Neural progenitor cell (in vitro differentiated cells): Measurements from ENCODE around the gene SFXN2. TPM values are rescaled to one million over a fixed set of nuclear protein-coding genes. Genes with fewer than 3 reads are reported as not detected.

ENCODE experiments used
- DNase-seq: peaks from one replicate; pipeline ENCODE4 v3.0.0-alpha.2; 2016; ENCODE audit warnings: low spot score
- H2AFZ ChIP-seq: fragments of 200-600 bp; sonication (generic); replicated peaks from 2 replicates; pipeline ENCODE4 v1.6.1; 2016; ENCODE audit warnings: antibody characterized with exemption
- H3F3A ChIP-seq: fragments of 200-600 bp; sonication (generic); 2 replicates; pipeline ENCODE4 v1.6.1; 2016; ENCODE audit warnings: antibody characterized with exemption, low read depth
- H3K27ac ChIP-seq: fragments of 200-600 bp; sonication (generic); 2 replicates; pipeline ENCODE4 v1.5.1; 2016; ENCODE audit warnings: mild to moderate bottlenecking
- H3K27me3 ChIP-seq: fragments of 200-600 bp; sonication (generic); 2 replicates; pipeline ENCODE4 v1.6.1; 2016; ENCODE audit warnings: mild to moderate bottlenecking, moderate library complexity
- H3K36me3 ChIP-seq: fragments of 200-600 bp; sonication (generic); 2 replicates; pipeline ENCODE4 v1.5.1; 2016
- H3K4me1 ChIP-seq: fragments of 200-600 bp; sonication (generic); 2 replicates; pipeline ENCODE4 v1.6.1; 2016; ENCODE audit warnings: mixed run types
- H3K4me2 ChIP-seq: fragments of 200-600 bp; sonication (generic); 2 replicates; pipeline ENCODE4 v1.6.1; 2016
- H3K4me3 ChIP-seq: fragments of 200-600 bp; sonication (generic); 2 replicates; pipeline ENCODE4 v1.5.1; 2016
- H3K79me2 ChIP-seq: fragments of 200-600 bp; sonication (generic); 2 replicates; pipeline ENCODE4 v1.6.1; 2016; ENCODE audit warnings: low read depth
- H3K9ac ChIP-seq: fragments of 200-600 bp; sonication (generic); 2 replicates; pipeline ENCODE4 v1.6.1; 2016
- H3K9me3 ChIP-seq: fragments of 200-600 bp; sonication (generic); 2 replicates; pipeline ENCODE4 v1.5.1; 2016; ENCODE audit warnings: low read depth
- H4K20me1 ChIP-seq: fragments of 200-600 bp; sonication (generic); 2 replicates; pipeline ENCODE4 v1.6.1; 2016; ENCODE audit warnings: low read depth
- H3K27ac Mint-ChIP-seq: 3 replicates; pipeline ENCODE4 v1.8.0; 2021; ENCODE audit warnings: mixed read lengths
- H3K27me3 Mint-ChIP-seq: 2 replicates; pipeline ENCODE4 v1.8.0; 2022; ENCODE audit warnings: low read depth, mild to moderate bottlenecking, inconsistent platforms, moderate library complexity, mixed read lengths; ENCODE audit not compliant: insufficient read depth
- H3K36me3 Mint-ChIP-seq: 3 replicates; pipeline ENCODE4 v1.8.0; 2021; ENCODE audit warnings: mixed read lengths
- H3K4me1 Mint-ChIP-seq: 3 replicates; pipeline ENCODE4 v1.8.0; 2021; ENCODE audit warnings: mixed read lengths
- H3K4me3 Mint-ChIP-seq: 3 replicates; pipeline ENCODE4 v1.8.0; 2021; ENCODE audit warnings: mild to moderate bottlenecking, moderate library complexity, mixed read lengths
- H3K9me3 Mint-ChIP-seq: 3 replicates; pipeline ENCODE4 v1.8.0; 2020; ENCODE audit warnings: mixed read lengths
- EZH2 ChIP-seq: fragments of 200-600 bp; sonication (generic); IDR thresholded peaks from 2 replicates; pipeline ENCODE4 v1.6.1; 2017; ENCODE audit warnings: antibody characterized with exemption, mild to moderate bottlenecking, moderate library complexity
- EZH2phosphoT487 ChIP-seq: fragments of 200-600 bp; sonication (generic); IDR thresholded peaks from 2 replicates; pipeline ENCODE4 v1.6.1; 2017; ENCODE audit warnings: antibody characterized with exemption
- total RNA-seq: library from RNA; depleted of rRNA; stranded (reverse); fragments of >200 nt; gene quantifications from 2 replicates; pipeline ENCODE4 v1.2.3, GENCODE V29; 2015; ENCODE audit warnings: low replicate concordance
- TF ChIP-seq, protein P1 (sequence below): fragments of 200-600 bp; sonication (generic); IDR thresholded peaks from 2 replicates; pipeline ENCODE4 v1.5.1; 2017; ENCODE audit warnings: antibody characterized with exemption, mild to moderate bottlenecking

Gene SFXN2
- total RNA-seq, 1 donor from 2014 or later = 6.4 TPM

DNA sequence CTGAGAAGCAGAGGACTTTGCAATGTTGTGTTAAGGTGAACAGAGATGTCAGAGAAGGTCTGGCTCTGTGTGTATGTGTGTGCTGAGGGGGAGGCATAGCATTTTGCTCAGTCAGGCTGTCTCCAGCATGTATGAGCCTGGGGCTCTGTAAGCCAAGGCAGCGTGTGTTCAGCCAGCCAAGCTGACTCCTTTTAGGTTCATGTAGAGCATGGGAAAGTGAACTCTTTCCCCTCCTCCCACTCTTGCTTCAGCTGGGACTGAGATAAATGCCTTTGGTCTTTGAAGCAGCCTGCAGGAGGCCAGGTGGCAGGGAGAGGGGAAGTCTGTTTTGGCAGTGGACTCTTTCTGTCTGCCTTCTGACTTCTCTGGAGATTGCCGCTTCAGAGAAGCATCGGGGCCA, 3.8 kb downstream of the SFXN2 start:
- Histone ChIP-seq H3K9ac (no peak overlapping the region), H3K9me3 (no peaks in the 10 kb centered on the region), H3K27me3 (no peaks in the 10 kb centered on the region), H2AFZ (no peak overlapping the region), H3K4me2 (peak overlapping the region; percentile 60), H3K4me3 (no peak overlapping the region), H3F3A (peaks cover 40% of the 10 kb centered on the region), H3K36me3 (no peaks in the 10 kb centered on the region), H4K20me1 (peaks cover 28% of the 10 kb centered on the region), H3K27ac (no peak overlapping the region), H3K4me1 (peaks cover 26% of the 10 kb centered on the region), H3K79me2 (peaks cover 91% of the 10 kb centered on the region)
- peaks cover 46% of the 10 kb centered on the region for H3K4me1 Mint-ChIP-seq
- DNase-seq = peak; percentile 35
- TF ChIP-seq EZH2 (no peak), EZH2phosphoT487 (no peak)
- TF ChIP-seq, protein P1, sequence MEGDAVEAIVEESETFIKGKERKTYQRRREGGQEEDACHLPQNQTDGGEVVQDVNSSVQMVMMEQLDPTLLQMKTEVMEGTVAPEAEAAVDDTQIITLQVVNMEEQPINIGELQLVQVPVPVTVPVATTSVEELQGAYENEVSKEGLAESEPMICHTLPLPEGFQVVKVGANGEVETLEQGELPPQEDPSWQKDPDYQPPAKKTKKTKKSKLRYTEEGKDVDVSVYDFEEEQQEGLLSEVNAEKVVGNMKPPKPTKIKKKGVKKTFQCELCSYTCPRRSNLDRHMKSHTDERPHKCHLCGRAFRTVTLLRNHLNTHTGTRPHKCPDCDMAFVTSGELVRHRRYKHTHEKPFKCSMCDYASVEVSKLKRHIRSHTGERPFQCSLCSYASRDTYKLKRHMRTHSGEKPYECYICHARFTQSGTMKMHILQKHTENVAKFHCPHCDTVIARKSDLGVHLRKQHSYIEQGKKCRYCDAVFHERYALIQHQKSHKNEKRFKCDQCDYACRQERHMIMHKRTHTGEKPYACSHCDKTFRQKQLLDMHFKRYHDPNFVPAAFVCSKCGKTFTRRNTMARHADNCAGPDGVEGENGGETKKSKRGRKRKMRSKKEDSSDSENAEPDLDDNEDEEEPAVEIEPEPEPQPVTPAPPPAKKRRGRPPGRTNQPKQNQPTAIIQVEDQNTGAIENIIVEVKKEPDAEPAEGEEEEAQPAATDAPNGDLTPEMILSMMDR = no peak
- H3K27ac Mint-ChIP-seq = peak overlapping the region; percentile 51
- no peaks in the 10 kb centered on the region for H3K27me3 Mint-ChIP-seq
- H3K4me3 Mint-ChIP-seq = peak overlapping the region; percentile 65
- peaks cover 10% of the 10 kb centered on the region for H3K36me3 Mint-ChIP-seq
- H3K9me3 Mint-ChIP-seq = no peaks in the 10 kb centered on the region

DNA sequence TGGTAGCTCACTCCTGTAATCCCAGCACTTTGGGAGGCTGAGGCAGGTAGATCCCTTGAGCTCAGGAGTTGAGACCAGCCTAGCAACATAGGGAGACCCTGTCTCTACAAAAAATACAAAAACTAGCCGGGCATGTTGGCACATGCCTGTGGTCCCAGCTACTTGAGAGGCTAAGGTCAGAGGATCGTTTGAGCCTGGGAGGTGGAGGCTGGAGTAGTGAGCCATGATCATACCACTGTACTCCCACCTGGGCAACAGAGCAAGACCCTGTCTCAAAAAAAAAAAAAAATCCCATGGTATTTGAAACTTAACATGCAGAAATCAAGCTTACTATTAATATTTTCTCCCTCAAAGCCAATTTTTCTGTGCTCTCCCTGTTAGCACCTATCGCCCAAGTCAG, 5.9 kb downstream of the SFXN2 start:
- Histone ChIP-seq H3K4me2 (no peak overlapping the region), H3K9ac (no peak overlapping the region), H4K20me1 (peaks cover 30% of the 10 kb centered on the region), H3K36me3 (peaks cover 8% of the 10 kb centered on the region), H3K79me2 (peaks cover 99% of the 10 kb centered on the region), H2AFZ (no peak overlapping the region), H3K27me3 (no peaks in the 10 kb centered on the region), H3K4me1 (peaks cover 23% of the 10 kb centered on the region), H3K9me3 (no peaks in the 10 kb centered on the region), H3F3A (peaks cover 31% of the 10 kb centered on the region), H3K27ac (peak overlapping the region; percentile 45), H3K4me3 (no peak overlapping the region)
- peaks cover 40% of the 10 kb centered on the region for H3K4me1 Mint-ChIP-seq
- TF ChIP-seq EZH2phosphoT487 (no peak), EZH2 (no peak)
- TF ChIP-seq, protein P1 = no peak
- H3K36me3 Mint-ChIP-seq = peaks cover 18% of the 10 kb centered on the region
- no peaks in the 10 kb centered on the region for H3K9me3 Mint-ChIP-seq
- no peak overlapping the region for H3K4me3 Mint-ChIP-seq
- no peaks in the 10 kb centered on the region for H3K27me3 Mint-ChIP-seq
- H3K27ac Mint-ChIP-seq = peak overlapping the region; percentile 10
- DNase-seq = no peak

DNA sequence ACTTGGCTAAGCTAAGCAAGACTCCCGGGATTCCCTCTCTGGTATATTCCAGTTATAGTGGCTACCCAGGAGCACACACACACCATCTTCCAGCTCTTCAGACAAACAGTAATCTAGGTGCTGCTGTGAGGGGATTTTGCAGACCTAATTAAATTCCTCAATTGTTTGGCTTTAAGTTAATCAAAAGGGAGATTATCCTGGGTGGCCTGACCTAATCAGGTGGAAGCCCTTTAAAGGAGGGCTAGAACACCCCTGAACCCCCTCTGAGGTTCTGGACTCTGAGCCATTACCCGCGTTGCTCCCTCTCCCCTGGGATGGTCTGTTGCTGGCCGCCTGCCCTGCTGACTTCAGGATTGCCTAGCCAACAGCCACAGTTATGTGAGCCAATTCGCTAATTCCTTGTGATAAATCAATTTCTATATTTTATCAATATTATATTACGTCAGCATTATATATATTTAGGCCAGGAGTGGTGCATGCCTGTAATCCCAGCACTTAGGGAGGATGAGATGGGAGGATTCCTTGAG, 6.4 kb downstream of the SFXN2 start:
- no peaks in the 10 kb centered on the region for H3K27me3 Mint-ChIP-seq

More for the DNA sequence above, 6.4 kb downstream of the SFXN2 start:
- Histone ChIP-seq H3K27ac (peak overlapping the region; percentile 45), H3F3A (peaks cover 30% of the 10 kb centered on the region), H3K9me3 (no peaks in the 10 kb centered on the region), H3K36me3 (peaks cover 8% of the 10 kb centered on the region), H3K4me1 (peaks cover 18% of the 10 kb centered on the region), H3K4me2 (no peak overlapping the region), H3K27me3 (no peaks in the 10 kb centered on the region), H3K4me3 (no peak overlapping the region), H3K9ac (no peak overlapping the region), H2AFZ (no peak overlapping the region), H3K79me2 (peaks cover 94% of the 10 kb centered on the region), H4K20me1 (peaks cover 25% of the 10 kb centered on the region)
- peak overlapping the region; percentile 10 for H3K27ac Mint-ChIP-seq
- TF ChIP-seq, protein P1 = no peak
- TF ChIP-seq EZH2phosphoT487 = no peak
- TF ChIP-seq EZH2 = no peak
- peak; percentile 41 for DNase-seq
- peaks cover 18% of the 10 kb centered on the region for H3K36me3 Mint-ChIP-seq
- peaks cover 37% of the 10 kb centered on the region for H3K4me1 Mint-ChIP-seq
- no peak overlapping the region for H3K4me3 Mint-ChIP-seq
- H3K9me3 Mint-ChIP-seq = no peaks in the 10 kb centered on the region
